ENCODE results near the gene PA2G4. TPM values are rescaled to one million over a fixed set of nuclear protein-coding genes. Genes with fewer than 3 reads are reported as not detected.

PA2G4 gene
- total RNA-seq, 5 donors from 2014 or later (not counting 1 experiment from before 2014, with no cell fraction given) = 67.5 to 113 (median 104) TPM

- Mint-ChIP-seq H3K27ac (peak overlapping the region; percentile 96 to 99), H3K4me3 (peak overlapping the region; percentile 85 to 93 (median 93)), H3K27me3 (no peaks in the 10 kb centered on the region), H3K4me1 (peaks cover 33 to 51% (median 47%) of the 10 kb centered on the region in 3 donors), H3K36me3 (peaks cover 4% of the 10 kb centered on the region), H3K9me3 (no peaks in the 10 kb centered on the region)
- no peaks in the 10 kb centered on the region for H3K27me3 ChIP-seq (replicated peaks in 1 of 2; ENCODE audit: control insufficient read depth in 2 of 2, extremely low read depth in 1 of 2, insufficient read depth in 2 of 2, low read length in 1 of 2)
- DNase-seq (no peak), ATAC-seq (replicated peaks in 1 of 4) (no peak)
- no peaks in the 10 kb centered on the region for H3K9me3 ChIP-seq
- peaks cover 3 to 5% of the 10 kb centered on the region in 2 donors for H3K36me3 ChIP-seq (ENCODE audit: control insufficient read depth in 2 of 2, extremely low read depth in 1 of 2, insufficient read depth in 1 of 2, low read length in 1 of 2)
- ChIA-PET POLR2A (no interaction called here), CTCF (interaction anchor here in 1 of 2 donors (1.0 kb wide), 1 partner anchor 207 kb away, joined by 3 read pairs; the partner anchor contains the start of gene STAT2)
- peak overlapping the region; percentile 87 for H3K27ac ChIP-seq (ENCODE audit: low read length)
- peaks cover 11 to 32% of the 10 kb centered on the region in 2 experiments for H3K4me1 ChIP-seq (ENCODE audit: control insufficient read depth in 1 of 2, extremely low read depth in 1 of 2, insufficient read depth in 2 of 2, low read length in 2 of 2)
- peak overlapping the region; percentile 58 to 80 for H3K4me3 ChIP-seq (ENCODE audit: control insufficient read depth in 1 of 2, extremely low read depth in 1 of 2, low read length in 1 of 2)
- WGBS (ENCODE audit: insufficient coverage) = 0% methylated on average over 2 of the region's 8 CpGs
Observed at GRCh38 chr12:56152756-56153677, 48.7 kb downstream of the PA2G4 start.

- CTCF ChIA-PET = interaction anchor here (0.5 to 1.1 kb wide), 3 partner anchors 18 to 206 kb away, joined by 3 to 4 read pairs (median 4); partner anchors contain the start of genes ESYT1 (in 1 of the 2) and STAT2 (in 1 of the 2)
- no peak overlapping the region for H3K27ac Mint-ChIP-seq
- 89% methylated on average over 4 of the region's 5 CpGs for WGBS (ENCODE audit: insufficient coverage)
Observed at GRCh38 chr12:56153678-56154065, 49.3 kb downstream of the PA2G4 start.

GRCh38 chr12:56154246-56154771 is 50.0 kb downstream of the PA2G4 start:
- Histone ChIP-seq H3K36me3 (ENCODE audit: control insufficient read depth in 2 of 2, extremely low read depth in 1 of 2, insufficient read depth in 1 of 2, low read length in 1 of 2) (peaks cover 3 to 5% of the 10 kb centered on the region in 2 donors), H3K9me3 (no peaks in the 10 kb centered on the region), H3K4me1 (ENCODE audit: control insufficient read depth in 1 of 2, extremely low read depth in 1 of 2, insufficient read depth in 2 of 2, low read length in 2 of 2) (peaks cover 11 to 38% of the 10 kb centered on the region in 2 experiments), H3K27me3 (replicated peaks in 1 of 2; ENCODE audit: control insufficient read depth in 2 of 2, extremely low read depth in 1 of 2, insufficient read depth in 2 of 2, low read length in 1 of 2) (no peaks in the 10 kb centered on the region), H3K4me3 (ENCODE audit: control insufficient read depth in 1 of 2, extremely low read depth in 1 of 2, low read length in 1 of 2) (no peak overlapping the region), H3K27ac (ENCODE audit: low read length) (no peak overlapping the region)
- ChIA-PET POLR2A (interaction anchor here in 1 of 2 donors (0.7 kb wide), 1 partner anchor 492 kb away, joined by 3 read pairs; no protein-coding TSS in a partner anchor), CTCF (interaction anchor here (0.5 to 1.1 kb wide), 3 partner anchors 18 to 205 kb away, joined by 3 to 4 read pairs (median 4); partner anchors contain the start of genes ESYT1 (in 1 of the 2) and STAT2 (in 1 of the 2))
- WGBS (ENCODE audit: insufficient coverage) = no CpG with 5 or more reads among the region's 1 CpG
- Mint-ChIP-seq H3K9me3 (no peaks in the 10 kb centered on the region), H3K36me3 (peaks cover 11% of the 10 kb centered on the region), H3K27ac (no peak overlapping the region), H3K27me3 (no peaks in the 10 kb centered on the region), H3K4me1 (peaks cover 39 to 62% (median 55%) of the 10 kb centered on the region in 3 donors), H3K4me3 (no peak overlapping the region)
- ATAC-seq (replicated peaks in 1 of 4) = no peak
- no peak for DNase-seq

More at GRCh38 chr12:56153678-56154065, 49.3 kb downstream of the PA2G4 start:
- no peaks in the 10 kb centered on the region for H3K27me3 ChIP-seq (replicated peaks in 1 of 2; ENCODE audit: control insufficient read depth in 2 of 2, extremely low read depth in 1 of 2, insufficient read depth in 2 of 2, low read length in 1 of 2)
- no peak overlapping the region for H3K4me3 ChIP-seq (ENCODE audit: control insufficient read depth in 1 of 2, extremely low read depth in 1 of 2, low read length in 1 of 2)
- no peak overlapping the region for H3K27ac ChIP-seq (ENCODE audit: low read length)
- Mint-ChIP-seq H3K4me1 (peaks cover 33 to 56% (median 49%) of the 10 kb centered on the region in 3 donors), H3K4me3 (peak overlapping the region in 2 of 3 donors; percentile 85 to 93), H3K36me3 (peaks cover 7% of the 10 kb centered on the region), H3K27me3 (no peaks in the 10 kb centered on the region), H3K9me3 (no peaks in the 10 kb centered on the region)
- H3K9me3 ChIP-seq = no peaks in the 10 kb centered on the region
- peaks cover 11 to 32% of the 10 kb centered on the region in 2 experiments for H3K4me1 ChIP-seq (ENCODE audit: control insufficient read depth in 1 of 2, extremely low read depth in 1 of 2, insufficient read depth in 2 of 2, low read length in 2 of 2)
- ATAC-seq (replicated peaks in 1 of 4) = no peak
- POLR2A ChIA-PET = no interaction called here
- no peak for DNase-seq
- peaks cover 3 to 5% of the 10 kb centered on the region in 2 donors for H3K36me3 ChIP-seq (ENCODE audit: control insufficient read depth in 2 of 2, extremely low read depth in 1 of 2, insufficient read depth in 1 of 2, low read length in 1 of 2)

GRCh38 chr12:56154818-56155217 is 50.5 kb downstream of the PA2G4 start:
- H3K9me3 Mint-ChIP-seq = no peaks in the 10 kb centered on the region
- peaks cover 44 to 67% (median 60%) of the 10 kb centered on the region in 3 donors for H3K4me1 Mint-ChIP-seq
- peak overlapping the region in 2 of 3 donors; percentile 18 to 97 for H3K4me3 Mint-ChIP-seq
- CTCF ChIA-PET = interaction anchor here in 1 of 2 donors (0.6 to 1.1 kb wide), 2 partner anchors 27 to 32 kb away, joined by 3 to 4 read pairs; partner anchors contain the start of gene ESYT1
- H3K4me3 ChIP-seq (ENCODE audit: control insufficient read depth in 1 of 2, extremely low read depth in 1 of 2, low read length in 1 of 2) = no peak overlapping the region
- POLR2A ChIA-PET = interaction anchor here in 1 of 2 donors (0.5 to 0.7 kb wide), 2 partner anchors 58 to 492 kb away, joined by 3 to 4 read pairs; no protein-coding TSS in a partner anchor
- DNase-seq = no peak
- no peaks in the 10 kb centered on the region for H3K27me3 ChIP-seq (replicated peaks in 1 of 2; ENCODE audit: control insufficient read depth in 2 of 2, extremely low read depth in 1 of 2, insufficient read depth in 2 of 2, low read length in 1 of 2)
- H3K27ac Mint-ChIP-seq = no peak overlapping the region
- H3K27me3 Mint-ChIP-seq = no peaks in the 10 kb centered on the region
- H3K27ac ChIP-seq (ENCODE audit: low read length) = no peak overlapping the region
- peaks cover 15 to 43% of the 10 kb centered on the region in 2 experiments for H3K4me1 ChIP-seq (ENCODE audit: control insufficient read depth in 1 of 2, extremely low read depth in 1 of 2, insufficient read depth in 2 of 2, low read length in 2 of 2)
- no peaks in the 10 kb centered on the region for H3K9me3 ChIP-seq
- H3K36me3 Mint-ChIP-seq = peaks cover 16% of the 10 kb centered on the region
- H3K36me3 ChIP-seq (ENCODE audit: control insufficient read depth in 2 of 2, extremely low read depth in 1 of 2, insufficient read depth in 1 of 2, low read length in 1 of 2) = peaks cover 3 to 5% of the 10 kb centered on the region in 2 donors
- WGBS (ENCODE audit: insufficient coverage) = 98% methylated on average over 4 of the region's 5 CpGs
- no peak for ATAC-seq (replicated peaks in 1 of 4)

- POLR2A ChIA-PET = interaction anchor here (0.5 to 0.6 kb wide), 4 partner anchors 57 to 529 kb away, joined by 3 to 5 read pairs (median 4); no protein-coding TSS in a partner anchor
- Mint-ChIP-seq H3K27ac (peak overlapping the region; percentile 25 to 28), H3K27me3 (no peaks in the 10 kb centered on the region)
Observed at GRCh38 chr12:56155256-56155845, 51.0 kb downstream of the PA2G4 start.

More at GRCh38 chr12:56155256-56155845, 51.0 kb downstream of the PA2G4 start:
- WGBS (ENCODE audit: insufficient coverage) = 93% methylated on average over 7 of the region's 11 CpGs
- CTCF ChIA-PET = interaction anchor here in 1 of 2 donors (0.6 kb wide), 1 partner anchor 32 kb away, joined by 3 read pairs; no protein-coding TSS in a partner anchor
- Histone ChIP-seq H3K9me3 (no peaks in the 10 kb centered on the region), H3K36me3 (ENCODE audit: control insufficient read depth in 2 of 2, extremely low read depth in 1 of 2, insufficient read depth in 1 of 2, low read length in 1 of 2) (peaks cover 3 to 10% of the 10 kb centered on the region in 2 donors), H3K4me1 (ENCODE audit: control insufficient read depth in 1 of 2, extremely low read depth in 1 of 2, insufficient read depth in 2 of 2, low read length in 2 of 2) (peaks cover 19 to 49% of the 10 kb centered on the region in 2 experiments), H3K4me3 (ENCODE audit: control insufficient read depth in 1 of 2, extremely low read depth in 1 of 2, low read length in 1 of 2) (no peak overlapping the region), H3K27ac (ENCODE audit: low read length) (no peak overlapping the region), H3K27me3 (replicated peaks in 1 of 2; ENCODE audit: control insufficient read depth in 2 of 2, extremely low read depth in 1 of 2, insufficient read depth in 2 of 2, low read length in 1 of 2) (no peaks in the 10 kb centered on the region)
- H3K9me3 Mint-ChIP-seq = no peaks in the 10 kb centered on the region
- H3K36me3 Mint-ChIP-seq = peaks cover 22% of the 10 kb centered on the region
- peak overlapping the region in 2 of 3 donors; percentile 39 to 97 for H3K4me3 Mint-ChIP-seq
- H3K4me1 Mint-ChIP-seq = peaks cover 46 to 69% (median 61%) of the 10 kb centered on the region in 3 donors
- no peak for DNase-seq
- no peak for ATAC-seq (replicated peaks in 1 of 4)

All from T-cell (primary cell).